HS-27A (cell line): Measurements from ENCODE around the gene SRBD1.
"Not testable (repeated sequence)": the region's sequence is repeated elsewhere in the genome, so short reads cannot be mapped to it uniquely, and the experiment has no call there.

Experiments used
- DNase-seq: peaks from one replicate; pipeline ENCODE4 v3.0.0-alpha.2; 2012; ENCODE audit warnings: low read depth, missing footprints

SRBD1 gene

DNA sequence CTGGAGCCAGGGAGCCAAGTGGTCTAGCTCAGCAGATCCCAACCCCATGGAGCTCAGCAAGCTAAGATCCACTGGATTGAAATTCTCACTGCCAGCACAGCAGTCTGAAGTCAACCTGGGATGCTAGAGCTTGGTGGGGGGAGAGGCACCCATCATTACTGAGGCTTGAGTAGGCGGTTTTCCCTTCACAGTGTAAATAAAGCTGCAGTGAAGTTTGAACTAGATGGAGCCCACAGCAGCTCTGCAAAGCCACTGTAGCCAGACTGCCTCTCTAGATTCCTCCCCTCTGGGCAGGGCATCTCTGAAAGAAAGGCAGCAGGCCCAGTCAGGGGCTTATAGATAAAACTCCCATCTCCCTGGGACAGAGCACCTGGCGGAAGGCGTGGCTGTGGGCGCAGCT is 185.0 kb downstream of the SRBD1 start:
- DNase-seq: not testable (repeated sequence)

DNA sequence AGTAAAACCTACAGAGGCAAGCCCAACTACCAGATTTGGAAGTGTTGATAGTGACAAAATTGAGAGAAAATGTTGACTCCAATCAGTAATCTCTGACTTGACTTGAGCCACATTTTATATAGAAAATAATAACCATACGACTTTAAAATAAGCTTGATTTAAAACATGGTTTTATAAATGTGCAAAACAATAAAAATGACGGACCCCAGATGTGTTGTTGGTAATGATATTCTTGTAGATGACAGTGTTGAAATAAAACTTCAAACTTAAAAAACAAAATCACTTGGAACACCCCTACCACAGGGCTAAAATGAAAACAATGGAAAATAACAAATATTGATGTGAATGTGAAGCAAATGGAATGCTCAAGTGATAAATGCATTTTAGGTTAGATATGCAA is 188.1 kb downstream of the SRBD1 start:
- no peak for DNase-seq

- DNase-seq: no peak
Observed at GRCh38 chr2:45418532-45418931, 192.5 kb downstream of the SRBD1 start.

GRCh38 chr2:45415534-45416123 is 195.4 kb downstream of the SRBD1 start:
- no peak for DNase-seq

DNA sequence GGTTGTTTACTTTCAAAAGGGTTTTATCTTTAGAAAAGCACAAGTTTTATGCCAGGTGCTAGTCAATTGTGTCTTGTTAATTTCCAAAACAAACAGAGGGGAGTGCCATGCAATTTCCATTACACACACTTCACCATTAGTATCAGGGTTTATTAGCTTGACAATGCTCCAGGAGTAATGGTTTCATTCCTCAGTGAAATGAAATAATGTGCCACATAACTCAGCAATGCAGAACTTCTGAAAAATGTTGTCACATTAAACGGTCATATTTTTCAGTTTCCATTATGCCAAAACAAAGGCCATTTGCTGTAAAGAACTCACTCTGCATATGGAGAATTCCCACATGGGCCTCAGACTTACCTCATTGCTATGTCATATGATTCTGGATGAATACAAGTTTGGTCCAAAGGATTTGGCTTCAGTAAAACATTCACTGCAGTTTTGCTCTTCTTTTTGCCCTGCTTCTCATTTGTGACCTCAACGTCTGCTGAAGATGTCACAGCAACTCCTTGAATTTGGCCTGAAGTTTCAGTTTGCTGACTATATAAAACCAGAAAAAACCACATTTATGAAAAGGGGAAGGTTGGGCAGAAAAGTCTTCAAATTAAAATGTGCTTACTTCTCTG is 198.2 kb downstream of the SRBD1 start:
- no peak for DNase-seq

DNA sequence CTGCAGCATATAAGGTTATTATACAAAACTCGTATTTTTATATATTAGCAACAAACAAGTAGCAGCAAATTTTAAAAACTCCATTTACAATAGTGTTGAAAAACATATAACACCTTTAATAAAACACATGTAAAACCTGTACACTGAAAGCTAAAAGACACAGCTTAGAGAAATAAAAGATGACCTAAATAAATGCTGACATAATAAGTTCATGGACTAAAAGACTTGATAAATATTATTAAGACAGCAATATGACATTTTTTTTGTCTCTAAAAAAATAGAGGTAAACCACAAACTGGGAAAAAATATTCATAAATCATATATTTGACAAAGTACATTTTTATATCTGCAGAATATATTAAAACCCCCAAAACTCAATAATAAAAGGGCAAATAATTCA is 201.4 kb downstream of the SRBD1 start:
- DNase-seq: no peak

DNA sequence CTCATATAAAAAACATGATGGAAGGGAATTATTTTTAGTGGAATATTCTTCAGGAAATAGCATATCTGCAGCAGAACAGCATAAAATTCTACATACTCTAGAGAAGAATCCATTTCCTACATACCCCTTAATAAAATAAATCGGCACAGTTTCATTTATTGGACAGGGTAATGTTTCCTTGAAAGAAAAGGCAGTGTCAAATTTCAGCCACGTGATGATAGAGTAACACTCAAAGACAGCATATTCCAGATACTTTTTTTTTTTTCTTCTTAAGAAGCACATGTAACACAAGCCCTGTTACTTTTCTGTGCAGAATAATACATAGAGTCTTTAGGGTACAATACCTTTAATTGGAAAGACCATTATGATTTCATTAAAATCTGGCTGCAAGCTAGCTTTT is 204.4 kb downstream of the SRBD1 start:
- DNase-seq: no peak

GRCh38 chr2:45404807-45405297 is 206.2 kb downstream of the SRBD1 start:
- no peak for DNase-seq

DNA sequence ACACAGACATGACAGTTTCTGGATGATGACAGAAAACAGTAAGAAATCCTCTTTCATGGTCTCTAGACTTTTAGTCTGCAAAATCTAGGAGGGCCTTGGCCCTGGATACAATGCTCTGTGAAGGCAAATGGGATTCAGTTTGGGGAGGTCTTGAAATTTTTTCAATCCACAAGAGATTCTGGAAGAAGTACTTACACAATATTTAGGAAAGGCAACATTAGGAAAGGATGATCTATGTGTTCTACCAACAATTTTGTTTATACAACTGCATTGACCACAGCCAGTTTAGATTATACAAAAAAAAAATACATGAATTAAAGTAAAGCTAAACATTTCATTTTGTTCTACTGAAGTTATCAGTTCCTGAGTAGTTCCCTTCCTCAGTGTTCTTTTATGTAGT is 208.0 kb downstream of the SRBD1 start:
- no peak for DNase-seq

DNA sequence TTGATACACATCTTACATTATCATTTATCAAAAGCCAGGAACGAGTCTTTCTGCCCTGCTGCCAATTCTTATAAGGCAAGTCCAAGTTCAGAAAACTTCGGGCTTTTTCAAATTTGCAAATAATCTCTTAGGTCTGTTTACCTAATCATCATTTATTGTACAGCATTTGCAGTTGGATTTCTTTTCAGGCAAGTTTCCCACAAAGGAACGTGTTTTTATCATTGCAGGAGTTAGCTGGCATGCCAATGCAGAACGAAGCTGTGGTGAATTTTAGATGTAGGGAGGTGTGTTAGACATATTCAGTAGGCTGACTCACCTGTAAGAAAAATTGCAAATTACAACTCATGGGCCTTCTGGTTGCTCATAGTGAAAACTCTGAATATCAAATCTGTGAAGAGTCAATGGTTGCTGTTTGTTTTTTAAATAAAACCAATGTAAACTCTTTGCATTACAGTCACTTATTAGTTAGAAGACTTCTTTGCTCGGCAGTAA is 209.6 kb downstream of the SRBD1 start:
- DNase-seq: no peak

- no peak for DNase-seq
Observed at GRCh38 chr2:45399040-45399784, 211.9 kb downstream of the SRBD1 start.

DNA sequence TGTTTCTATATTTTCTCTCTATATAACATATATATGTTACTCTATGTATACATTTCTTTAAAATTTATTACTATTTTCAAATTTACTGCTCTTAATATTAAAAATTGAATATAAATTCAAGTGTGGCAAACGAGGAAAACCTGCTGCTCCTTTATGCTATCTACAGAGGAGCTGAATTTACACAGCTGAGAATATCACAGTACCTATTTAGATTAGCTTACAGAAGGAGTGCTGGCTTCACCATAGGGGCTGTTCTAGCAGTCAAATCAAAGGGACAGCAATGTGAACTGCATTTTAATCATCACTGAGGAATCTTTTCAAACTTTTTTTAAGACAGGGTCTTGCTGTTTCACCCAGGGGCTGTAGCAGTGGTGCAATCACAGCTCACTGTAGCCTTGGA is 213.8 kb downstream of the SRBD1 start:
- DNase-seq: no peak

DNA sequence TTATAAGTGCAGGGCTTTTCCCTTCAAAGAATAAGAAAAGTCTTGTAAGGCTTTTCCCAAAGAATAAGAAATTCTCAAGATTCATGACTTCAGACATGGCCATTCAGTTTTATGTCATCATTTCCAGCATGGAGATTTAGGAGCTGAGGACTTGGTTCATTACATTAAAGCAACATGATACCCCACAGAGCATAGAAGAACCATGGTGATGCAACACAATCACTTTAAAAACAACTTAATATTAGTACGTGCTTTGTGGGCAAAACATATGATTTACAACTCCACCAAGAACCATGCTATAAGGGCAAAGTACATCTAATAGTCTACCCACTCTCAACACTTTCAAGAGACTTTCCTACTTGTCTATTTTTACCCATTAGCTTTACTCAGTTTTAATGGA is 214.4 kb downstream of the SRBD1 start:
- DNase-seq: no peak

GRCh38 chr2:45394842-45395241 is 216.2 kb downstream of the SRBD1 start:
- no peak for DNase-seq

DNA sequence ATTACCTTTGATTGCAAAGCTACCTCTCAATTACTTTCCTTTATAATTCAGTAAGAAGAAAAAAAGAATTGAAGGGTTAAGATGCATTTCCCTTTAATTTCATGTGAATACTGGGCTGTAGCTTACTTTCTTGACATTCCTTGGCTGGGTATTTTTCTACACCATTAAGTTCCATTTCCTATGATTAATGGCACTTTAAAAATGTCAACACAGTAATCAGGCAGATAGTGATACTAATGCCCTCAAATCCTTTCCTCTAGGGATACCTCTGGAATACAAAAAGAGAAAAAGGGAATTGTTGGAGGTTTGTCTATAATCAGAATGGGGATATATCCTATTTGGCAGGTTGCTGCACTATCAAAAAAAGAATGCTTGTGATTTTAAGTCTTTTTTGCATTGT is 216.9 kb downstream of the SRBD1 start:
- no peak for DNase-seq

DNA sequence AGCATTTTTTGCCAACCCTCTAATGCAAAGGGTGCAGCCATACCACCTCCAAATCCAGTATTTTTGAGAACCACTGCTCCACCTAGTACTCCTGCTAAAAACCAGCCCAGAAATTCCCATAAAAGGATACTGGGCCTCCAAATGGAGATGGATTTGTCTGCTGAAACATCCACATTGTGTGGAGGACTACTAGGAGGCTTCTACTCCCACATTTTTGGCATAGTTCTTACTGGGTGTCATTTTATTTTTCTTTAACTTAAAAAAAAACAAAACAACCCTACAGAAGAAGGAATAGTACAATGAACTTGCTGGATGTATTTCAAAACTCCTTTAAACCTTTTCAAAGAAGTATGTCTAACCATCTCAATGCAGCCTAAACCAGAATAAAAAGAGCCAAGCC is 219.2 kb downstream of the SRBD1 start:
- peak; percentile 69 for DNase-seq

DNA sequence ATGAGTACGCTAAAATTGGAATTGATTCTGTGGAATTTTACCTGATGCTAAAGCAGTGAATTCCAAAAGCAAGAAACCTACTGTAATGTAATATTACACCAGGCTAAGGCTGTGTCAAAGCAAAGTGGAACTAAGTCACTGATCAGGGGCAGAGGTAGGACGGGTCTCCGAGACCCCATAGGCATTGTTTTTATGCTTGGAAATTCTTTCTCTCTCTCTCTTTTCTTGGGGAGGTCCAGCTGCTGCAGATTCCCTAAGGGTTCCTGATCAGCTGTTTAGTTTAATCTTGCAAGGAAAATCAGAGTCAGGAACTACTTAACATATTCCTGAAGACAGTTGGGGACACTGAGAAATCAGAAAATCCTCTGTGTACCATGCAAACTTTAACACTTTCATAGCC is 220.2 kb downstream of the SRBD1 start:
- DNase-seq: no peak

- DNase-seq: no peak
Observed at GRCh38 chr2:45390441-45390840, 220.6 kb downstream of the SRBD1 start.

DNA sequence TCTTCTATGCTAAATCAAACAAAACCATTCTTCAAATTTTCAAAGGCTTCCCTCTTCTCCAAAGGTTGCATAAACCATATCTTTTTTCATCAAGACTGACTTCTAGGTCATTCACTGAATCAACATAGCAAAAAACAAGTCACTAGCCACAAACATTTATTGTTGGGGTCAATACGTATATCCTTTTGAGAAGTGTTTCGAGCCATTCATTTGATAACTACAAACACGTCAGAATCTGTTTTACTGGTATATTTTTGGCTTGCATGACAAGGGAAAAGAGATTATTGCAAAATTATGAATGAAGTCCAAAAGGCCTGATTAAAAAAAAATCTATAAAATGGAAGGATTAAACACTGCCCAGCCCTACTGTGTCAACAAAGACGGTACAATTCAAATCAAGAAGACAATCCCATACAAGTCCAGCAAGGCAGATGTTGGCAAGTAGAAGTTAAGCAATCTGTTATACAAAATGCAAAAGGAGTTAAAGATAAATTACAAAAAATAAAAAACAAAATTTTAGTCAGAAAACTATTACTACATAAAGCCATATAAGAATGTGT is 222.4 kb downstream of the SRBD1 start:
- no peak for DNase-seq

DNA sequence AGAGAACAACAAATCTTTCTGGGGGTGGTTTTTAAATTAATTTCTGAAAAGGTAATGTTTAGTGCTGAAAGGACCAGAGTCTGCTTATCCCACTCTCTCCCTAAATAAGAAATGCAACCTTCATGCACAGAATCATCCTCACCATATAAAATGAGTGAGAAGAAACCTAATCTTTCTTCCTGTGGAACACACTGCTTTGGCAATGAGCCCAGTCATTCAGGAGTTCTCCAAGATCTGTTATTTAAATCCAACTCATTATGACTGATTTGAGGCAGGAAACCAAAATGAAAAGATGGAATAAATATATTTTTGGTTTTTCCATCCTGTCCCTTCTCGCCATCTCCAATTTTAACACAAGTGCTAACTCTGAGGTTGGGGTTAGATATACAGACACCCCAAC is 228.3 kb downstream of the SRBD1 start:
- DNase-seq: peak; percentile 46

DNA sequence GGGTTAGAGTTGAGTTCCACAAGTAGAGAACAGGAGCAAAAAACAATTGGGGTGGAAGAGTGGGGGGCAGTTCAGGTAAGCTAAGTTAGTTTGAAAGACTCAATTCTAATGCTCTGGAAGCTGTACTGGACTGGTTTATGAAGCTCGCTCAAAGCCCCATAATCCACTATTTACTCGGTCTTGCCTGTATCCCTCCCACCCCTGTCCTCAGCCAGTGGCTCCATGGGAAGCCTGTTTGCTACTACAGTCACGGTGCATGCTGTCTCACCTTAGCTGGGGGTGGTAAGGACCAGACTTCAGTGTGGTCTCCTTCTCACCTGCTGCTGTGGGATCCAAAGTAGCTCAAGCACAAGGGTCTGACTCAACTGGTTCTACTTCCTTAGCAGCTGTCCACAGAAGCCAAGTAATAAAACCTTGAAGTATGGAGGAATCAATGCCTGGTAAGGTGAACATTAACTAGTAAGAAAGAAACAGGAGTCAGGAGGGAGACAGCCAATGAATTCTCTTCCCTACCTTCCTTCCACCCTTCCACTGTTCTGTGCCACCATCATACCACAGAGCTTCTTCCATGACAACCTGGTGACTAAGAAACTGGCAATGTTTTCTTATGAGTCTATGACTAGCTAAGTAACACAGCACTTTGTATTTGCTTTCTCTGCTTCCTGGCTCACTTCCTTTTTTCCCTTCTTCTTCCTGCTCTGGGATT is 230.8 kb downstream of the SRBD1 start:
- DNase-seq: peak; percentile 31

DNA sequence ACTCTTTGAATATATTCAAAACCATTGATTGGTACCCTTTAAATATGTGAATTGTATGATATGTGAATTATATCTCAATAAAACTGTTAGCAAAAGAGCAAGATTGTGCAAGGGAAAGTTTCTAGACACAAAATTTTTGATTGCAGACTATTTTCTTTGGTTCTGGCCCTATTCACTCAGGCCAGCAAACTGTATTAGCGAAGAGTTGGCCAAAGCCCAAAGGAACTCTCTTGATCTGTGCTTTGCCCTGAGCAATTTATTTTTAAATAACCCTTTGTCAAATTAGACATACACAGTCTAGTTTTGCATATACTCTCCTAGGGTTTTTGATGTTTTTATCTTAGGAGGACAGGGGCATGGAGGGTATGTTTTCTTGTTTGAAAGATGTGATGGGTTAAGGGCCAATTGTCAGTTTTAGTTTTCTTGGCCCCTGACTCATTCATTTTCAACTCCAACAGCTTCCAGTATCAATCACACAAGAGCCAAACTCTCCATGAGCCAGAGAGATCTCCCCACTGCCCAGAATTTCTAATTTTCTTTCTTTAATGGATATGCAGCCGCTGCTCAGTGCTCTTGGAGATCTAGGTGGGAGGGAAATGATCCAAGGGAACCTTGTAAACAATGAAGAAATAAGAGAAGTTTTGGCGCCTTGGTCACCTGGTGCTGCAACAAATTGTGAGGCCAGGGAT is 231.5 kb downstream of the SRBD1 start:
- DNase-seq: no peak
